SU-DHL-6 (cell line): ENCODE data around the gene BRI3.

Experiments
- H2AFZ ChIP-seq: fragments of 200-600 bp; sonication (generic); 2 replicates; pipeline ENCODE4 v1.6.1; 2014; ENCODE audit warnings: low read depth, mild to moderate bottlenecking, moderate library complexity, mixed read lengths, antibody characterized with exemption, low read length; ENCODE audit not compliant: severe bottlenecking
- H3F3A ChIP-seq: fragments of 200-600 bp; shearing (Covaris generic); 2 replicates; pipeline ENCODE4 v1.6.0; 2016; ENCODE audit warnings: antibody characterized with exemption, mild to moderate bottlenecking; ENCODE audit not compliant: insufficient read depth
- H3K27ac ChIP-seq: fragments of 200-600 bp; sonication (generic); 2 replicates; pipeline ENCODE4 v1.5.1; 2016; ENCODE audit warnings: low read depth, mild to moderate bottlenecking, low read length, moderate library complexity, mixed read lengths
- H3K27me3 ChIP-seq: fragments of 200-600 bp; sonication (generic), shearing (Covaris generic); 2 replicates; pipeline ENCODE4 v1.6.0; 2014; ENCODE audit warnings: mild to moderate bottlenecking, low read length
- H3K36me3 ChIP-seq: fragments of 200-600 bp; sonication (generic); 2 replicates; pipeline ENCODE4 v1.6.1; 2014; ENCODE audit warnings: mild to moderate bottlenecking, low read length, mixed read lengths
- H3K4me2 ChIP-seq: fragments of 300-600, 200-600 bp; shearing (Covaris generic), sonication (generic); 2 replicates; pipeline ENCODE4 v1.6.0; 2014; ENCODE audit warnings: low read length, low read depth, mild to moderate bottlenecking; ENCODE audit not compliant: poor library complexity, severe bottlenecking
- H3K4me3 ChIP-seq: fragments of 200-600 bp; sonication (generic); 2 replicates; pipeline ENCODE4 v1.5.1; 2014; ENCODE audit warnings: antibody characterized with exemption, low read length, mild to moderate bottlenecking, mixed read lengths; ENCODE audit not compliant: insufficient read depth, poor library complexity, severe bottlenecking
- H3K79me2 ChIP-seq: fragments of 200-600 bp; sonication (generic); 2 replicates; pipeline ENCODE4 v1.6.1; 2014; ENCODE audit warnings: mild to moderate bottlenecking, low read length, moderate library complexity; ENCODE audit not compliant: insufficient read depth
- H3K9ac ChIP-seq: fragments of 200-600 bp; sonication (generic); 2 replicates; pipeline ENCODE4 v1.7.0; 2014; ENCODE audit warnings: mild to moderate bottlenecking, low read length
- H3K9me2 ChIP-seq: fragments of 200-600 bp; sonication (generic); replicated peaks from 2 replicates; pipeline ENCODE4 v1.6.1; 2014; ENCODE audit warnings: low read length; ENCODE audit not compliant: insufficient read depth
- H3K9me3 ChIP-seq: fragments of 200-600 bp; sonication (generic); 2 replicates; pipeline ENCODE4 v1.6.1; 2014; ENCODE audit warnings: low read length, mixed read lengths; ENCODE audit not compliant: insufficient read depth
- H4K20me1 ChIP-seq: fragments of 200-600 bp; sonication (generic); 2 replicates; pipeline ENCODE4 v1.6.1; 2014; ENCODE audit warnings: low read depth, mild to moderate bottlenecking, antibody characterized with exemption, low read length, moderate library complexity, mixed read lengths
- CTCF ChIP-seq: fragments of 200-600 bp; sonication (generic); IDR thresholded peaks from one replicate; pipeline ENCODE4 v1.5.1; 2017; ENCODE audit warnings: antibody characterized with exemption, mild to moderate bottlenecking, low read length, moderate library complexity; ENCODE audit not compliant: insufficient read depth, poor library complexity, severe bottlenecking
- EZH2phosphoT487 ChIP-seq: fragments of 200-600 bp; sonication (generic), shearing (Covaris generic); conservative IDR thresholded peaks from 2 replicates; pipeline ENCODE4 v1.6.1; 2018; ENCODE audit warnings: mild to moderate bottlenecking, antibody characterized with exemption, low read length, moderate library complexity, mixed read lengths

Gene BRI3

GRCh38 chr7:98266840-98267239 is 14.6 kb upstream of the BRI3 start:
- H3K4me2 ChIP-seq = no peak overlapping the region
- no peaks in the 10 kb centered on the region for H4K20me1 ChIP-seq

GRCh38 chr7:98267303-98267702 is 14.2 kb upstream of the BRI3 start:
- H3K9ac ChIP-seq = no peak overlapping the region
- TF ChIP-seq CTCF (no peak), EZH2phosphoT487 (no peak)
- H3K4me3 ChIP-seq = no peak overlapping the region
- H3K9me3 ChIP-seq = no peaks in the 10 kb centered on the region
- no peaks in the 10 kb centered on the region for H3K79me2 ChIP-seq
- H3K9me2 ChIP-seq = no peaks in the 10 kb centered on the region
- H3F3A ChIP-seq = no peaks in the 10 kb centered on the region
- H2AFZ ChIP-seq = no peak overlapping the region
- no peaks in the 10 kb centered on the region for H3K27me3 ChIP-seq
- H3K27ac ChIP-seq = no peak overlapping the region
- H3K4me2 ChIP-seq = no peak overlapping the region
- no peaks in the 10 kb centered on the region for H4K20me1 ChIP-seq
- no peaks in the 10 kb centered on the region for H3K36me3 ChIP-seq

More at GRCh38 chr7:98266840-98267239, 14.6 kb upstream of the BRI3 start:
- Histone ChIP-seq H3F3A (no peaks in the 10 kb centered on the region), H3K4me3 (no peak overlapping the region), H3K9me3 (no peaks in the 10 kb centered on the region), H3K9me2 (no peaks in the 10 kb centered on the region), H2AFZ (no peak overlapping the region), H3K27me3 (no peaks in the 10 kb centered on the region), H3K79me2 (no peaks in the 10 kb centered on the region), H3K36me3 (no peaks in the 10 kb centered on the region), H3K27ac (no peak overlapping the region), H3K9ac (no peak overlapping the region)
- TF ChIP-seq EZH2phosphoT487 (no peak), CTCF (no peak)

GRCh38 chr7:98276241-98276761 is 5.2 kb upstream of the BRI3 start:
- H3K9ac ChIP-seq = no peak overlapping the region
- H2AFZ ChIP-seq = no peak overlapping the region
- no peaks in the 10 kb centered on the region for H3K9me2 ChIP-seq
- H4K20me1 ChIP-seq = no peaks in the 10 kb centered on the region
- no peaks in the 10 kb centered on the region for H3K36me3 ChIP-seq
- no peak overlapping the region for H3K4me2 ChIP-seq
- H3K27ac ChIP-seq = no peak overlapping the region
- H3K27me3 ChIP-seq = no peaks in the 10 kb centered on the region
- no peak overlapping the region for H3K4me3 ChIP-seq
- H3K79me2 ChIP-seq = no peaks in the 10 kb centered on the region
- TF ChIP-seq EZH2phosphoT487 (no peak), CTCF (no peak)
- no peaks in the 10 kb centered on the region for H3F3A ChIP-seq
- H3K9me3 ChIP-seq = no peaks in the 10 kb centered on the region

GRCh38 chr7:98278408-98278807 is 3.1 kb upstream of the BRI3 start:
- no peak overlapping the region for H3K4me2 ChIP-seq
- TF ChIP-seq EZH2phosphoT487 (no peak), CTCF (no peak)
- no peak overlapping the region for H3K9ac ChIP-seq
- H3K36me3 ChIP-seq = no peaks in the 10 kb centered on the region
- H3K79me2 ChIP-seq = no peaks in the 10 kb centered on the region
- no peak overlapping the region for H2AFZ ChIP-seq
- no peaks in the 10 kb centered on the region for H3K9me2 ChIP-seq
- H3K9me3 ChIP-seq = no peaks in the 10 kb centered on the region
- no peaks in the 10 kb centered on the region for H4K20me1 ChIP-seq
- H3K27me3 ChIP-seq = no peaks in the 10 kb centered on the region
- H3F3A ChIP-seq = no peaks in the 10 kb centered on the region
- H3K27ac ChIP-seq = no peak overlapping the region
- no peak overlapping the region for H3K4me3 ChIP-seq
